HEK293 (cell line): ENCODE results near the gene CNTNAP5.

Experiments used
- CTCF ChIA-PET: fragments of 350-600 bp; formaldehyde crosslinking; extraction: SDS; loops from one replicate; lab custom pipeline; 2021; ENCODE audit warnings: antibody characterized with exemption; lab: Yijun Ruan, JAX
- POLR2A ChIA-PET: fragments of 300-600 bp; formaldehyde crosslinking; extraction: SDS; loops from one replicate; lab custom pipeline; 2020; ENCODE audit warnings: antibody characterized with exemption, inconsistent platforms; lab: Yijun Ruan, JAX
- H3K27ac ChIP-seq: fragments of 200-500 bp; sonication (Bioruptor generic); 2 replicates; pipeline ENCODE4 v1.5.1; 2014; ENCODE audit warnings: low read depth, low read length, control low read depth, inconsistent platforms; ENCODE audit errors: extremely low read depth
- H3K36me3 ChIP-seq, 2 experiments: fragments of 200-500 bp in 1 of 2; sonication (Bioruptor generic) in 1 of 2; 1 replicate in 1 of 2; 2 replicates in 1 of 2; pipeline ENCODE4 v1.5.1; 2014 to 2017; ENCODE audit warnings: inconsistent platforms in 2 of 2, low read length in 2 of 2; ENCODE audit not compliant: control insufficient read depth in 2 of 2, insufficient read depth in 1 of 2
- H3K4me1 ChIP-seq: fragments of 200-500 bp; sonication (Bioruptor generic); 2 replicates; pipeline ENCODE4 v1.5.1; 2014; ENCODE audit warnings: mild to moderate bottlenecking, low read length, inconsistent platforms; ENCODE audit not compliant: control insufficient read depth, insufficient read depth
- H3K4me3 ChIP-seq: 2 replicates; pipeline ENCODE4 v1.5.1; 2011; ENCODE audit warnings: low read depth, mild to moderate bottlenecking, control low read depth, low read length, moderate library complexity
- H3K9me3 ChIP-seq: fragments of 200-500 bp; sonication (Bioruptor generic); 2 replicates; pipeline ENCODE4 v1.5.1; 2014; ENCODE audit warnings: low read depth, low read length, inconsistent platforms; ENCODE audit not compliant: control insufficient read depth, insufficient read depth
- HOXC10 ChIP-seq: sonication (generic); formaldehyde crosslinking; IDR thresholded peaks from 2 replicates; pipeline ENCODE4 v1.8.1; 2023; ENCODE audit warnings: mild to moderate bottlenecking, missing genetic modification reagents
- SALL2 ChIP-seq: fragments of 450-650 bp; formaldehyde crosslinking; IDR thresholded peaks from 2 replicates; pipeline ENCODE4 v1.5.0; 2017; ENCODE audit warnings: missing biosample characterization, mild to moderate bottlenecking, missing genetic modification characterization, borderline replicate concordance
- ZBTB49 ChIP-seq: fragments of 450-650 bp; formaldehyde crosslinking; IDR thresholded peaks from 2 replicates; pipeline ENCODE4 v1.5.1; 2016; ENCODE audit warnings: missing biosample characterization, missing genetic modification characterization, low read depth
- ZBTB6 ChIP-seq: fragments of 450-650 bp; formaldehyde crosslinking; IDR thresholded peaks from 2 replicates; pipeline ENCODE4 v1.5.1; 2017; ENCODE audit warnings: missing biosample characterization, missing genetic modification characterization
- ZBTB7A ChIP-seq: fragments of 450-650 bp; formaldehyde crosslinking; IDR thresholded peaks from 2 replicates; pipeline ENCODE4 v1.5.1; 2016; ENCODE audit warnings: low read depth, missing biosample characterization, missing genetic modification characterization
- ZFP37 ChIP-seq: fragments of 450-650 bp; formaldehyde crosslinking; IDR thresholded peaks from 2 replicates; pipeline ENCODE4 v1.5.1; 2016; ENCODE audit warnings: missing biosample characterization, missing genetic modification characterization
- ZFP41 ChIP-seq: fragments of 450-650 bp; formaldehyde crosslinking; IDR thresholded peaks from 2 replicates; pipeline ENCODE4 v1.5.1; 2016; ENCODE audit warnings: missing biosample characterization, missing genetic modification characterization, borderline replicate concordance
- ZFP69B ChIP-seq: fragments of 450-650 bp; formaldehyde crosslinking; IDR thresholded peaks from 2 replicates; pipeline ENCODE4 v1.5.1; 2016; ENCODE audit warnings: missing biosample characterization, missing genetic modification characterization
- ZNF19 ChIP-seq: fragments of 450-650 bp; formaldehyde crosslinking; IDR thresholded peaks from 2 replicates; pipeline ENCODE4; 2016; ENCODE audit warnings: missing biosample characterization, missing genetic modification characterization, low read depth
- ZNF223 ChIP-seq: fragments of 450-650 bp; formaldehyde crosslinking; IDR thresholded peaks from 2 replicates; pipeline ENCODE4 v1.5.1; 2016; ENCODE audit warnings: missing biosample characterization, missing genetic modification characterization
- ZNF23 ChIP-seq: fragments of 450-650 bp; formaldehyde crosslinking; IDR thresholded peaks from 2 replicates; pipeline ENCODE4 v1.5.1; 2016; ENCODE audit warnings: missing biosample characterization, missing genetic modification characterization, borderline replicate concordance
- ZNF239 ChIP-seq: fragments of 450-650 bp; formaldehyde crosslinking; IDR thresholded peaks from 2 replicates; pipeline ENCODE4 v1.5.1; 2016; ENCODE audit warnings: missing biosample characterization, missing genetic modification characterization
- ZNF266 ChIP-seq: fragments of 450-650 bp; formaldehyde crosslinking; IDR thresholded peaks from 2 replicates; pipeline ENCODE4 v1.5.1; 2016; ENCODE audit warnings: missing biosample characterization, missing genetic modification characterization, low read depth
- ZNF394 ChIP-seq: fragments of 450-650 bp; formaldehyde crosslinking; IDR thresholded peaks from 2 replicates; pipeline ENCODE4 v1.5.1; 2016; ENCODE audit warnings: missing biosample characterization, missing genetic modification characterization, mild to moderate bottlenecking, moderate library complexity, borderline replicate concordance
- ZNF549 ChIP-seq: fragments of 450-650 bp; IDR thresholded peaks from 2 replicates; pipeline ENCODE4 v1.5.1; 2018; ENCODE audit warnings: missing biosample characterization, missing genetic modification characterization, mild to moderate bottlenecking, inconsistent platforms, moderate library complexity
- ZNF558 ChIP-seq: fragments of 450-650 bp; formaldehyde crosslinking; IDR thresholded peaks from 2 replicates; pipeline ENCODE4 v1.5.1; 2016; ENCODE audit warnings: missing biosample characterization, missing genetic modification characterization
- ZNF560 ChIP-seq: fragments of 450-650 bp; formaldehyde crosslinking; IDR thresholded peaks from 2 replicates; pipeline ENCODE4 v1.5.1; 2017; ENCODE audit warnings: missing biosample characterization, missing genetic modification characterization, borderline replicate concordance
- ZNF837 ChIP-seq: fragments of 450-650 bp; formaldehyde crosslinking; IDR thresholded peaks from 2 replicates; pipeline ENCODE4 v1.5.1; 2016; ENCODE audit warnings: missing biosample characterization, missing genetic modification characterization
- ZSCAN18 ChIP-seq: fragments of 450-650 bp; formaldehyde crosslinking; IDR thresholded peaks from 2 replicates; pipeline ENCODE4 v1.5.1; 2016; ENCODE audit warnings: missing biosample characterization, missing genetic modification characterization

Gene CNTNAP5

DNA sequence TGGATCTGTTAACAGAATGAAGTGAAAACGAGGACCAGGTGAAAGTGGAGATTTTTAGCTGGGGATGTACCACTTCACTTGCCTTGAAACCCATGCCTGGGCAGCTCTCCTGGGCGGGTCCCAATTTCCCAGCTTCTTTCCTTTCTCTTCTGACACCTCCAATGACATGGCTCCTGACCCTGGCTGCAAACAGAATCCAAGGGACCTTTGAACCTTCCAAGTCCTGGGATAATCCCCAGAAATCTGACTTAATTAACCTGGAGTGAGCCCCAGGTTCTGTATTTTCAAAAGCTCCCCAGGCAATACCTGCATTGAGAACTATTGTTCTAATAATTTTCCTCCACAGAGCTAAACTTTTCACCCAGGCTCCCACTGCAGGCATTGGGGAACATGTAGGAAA, 495.9 kb downstream of the CNTNAP5 start:
- no peaks in the 10 kb centered on the region for H3K36me3 ChIP-seq
- H3K4me1 ChIP-seq: no peaks in the 10 kb centered on the region
- no peak overlapping the region for H3K27ac ChIP-seq
- CTCF ChIA-PET: no interaction called here
- POLR2A ChIA-PET: no interaction called here
- H3K4me3 ChIP-seq: no peak overlapping the region
- no peak for TF ChIP-seq ZNF266 (tag by site-specific recombination)
- TF ChIP-seq ZNF239 (tag by site-specific recombination): no peak
- TF ChIP-seq ZBTB6 (tag by site-specific recombination): no peak
- TF ChIP-seq ZFP37 (tag by site-specific recombination): no peak
- TF ChIP-seq ZNF558 (tag by site-specific recombination): no peak
- TF ChIP-seq ZBTB49: no peak
- TF ChIP-seq ZNF394 (tag by site-specific recombination): no peak
- TF ChIP-seq HOXC10 (CRISPR knock-in tag): no peak
- TF ChIP-seq ZNF23: no peak
- no peak for TF ChIP-seq ZNF223 (tag by site-specific recombination)
- no peak for TF ChIP-seq ZFP41 (tag by site-specific recombination)
- no peak for TF ChIP-seq ZNF549
- TF ChIP-seq ZSCAN18 (tag by site-specific recombination): no peak
- H3K9me3 ChIP-seq: no peaks in the 10 kb centered on the region

DNA sequence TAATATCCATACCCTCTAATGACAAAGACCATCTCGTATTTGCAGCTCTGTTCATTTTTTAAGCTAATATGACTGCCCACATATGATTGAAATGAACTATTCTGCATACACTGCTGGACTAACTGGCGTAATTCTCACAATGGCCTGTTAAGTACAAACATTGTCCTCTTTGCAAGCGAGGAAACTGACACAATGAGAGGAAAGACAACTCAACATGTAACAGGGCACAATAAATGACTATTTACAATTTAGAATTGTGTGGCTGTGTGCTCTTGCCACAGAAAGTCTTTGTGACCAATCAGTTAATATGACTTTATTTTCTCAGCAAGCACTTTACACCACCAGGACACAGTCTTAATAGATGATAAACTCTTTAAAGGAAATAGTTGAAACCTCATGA, 498.0 kb downstream of the CNTNAP5 start:
- no peaks in the 10 kb centered on the region for H3K9me3 ChIP-seq
- no peak overlapping the region for H3K27ac ChIP-seq
- CTCF ChIA-PET: no interaction called here
- TF ChIP-seq ZNF560 (tag by site-specific recombination) (no peak), ZBTB7A (tag by site-specific recombination) (no peak), ZFP69B (tag by site-specific recombination) (no peak), ZNF837 (tag by site-specific recombination) (no peak), ZNF19 (tag by site-specific recombination) (no peak), SALL2 (no peak)
- POLR2A ChIA-PET: no interaction called here
- H3K4me3 ChIP-seq: no peak overlapping the region
- H3K4me1 ChIP-seq: no peaks in the 10 kb centered on the region
- no peaks in the 10 kb centered on the region for H3K36me3 ChIP-seq
